ENCODE results near the gene TTLL3.

TTLL3 gene

GRCh38 chr3:9781551-9781950, 28.5 kb upstream of the TTLL3 start:
- no peak for DNase-seq

- DNase-seq: no peak
Measured at GRCh38 chr3:9781978-9782603, 28.0 kb upstream of the TTLL3 start.

- DNase-seq: no peak
Measured at GRCh38 chr3:9782770-9783169, 27.3 kb upstream of the TTLL3 start.

GRCh38 chr3:9783954-9784353, 26.1 kb upstream of the TTLL3 start:
- no peak for DNase-seq

GRCh38 chr3:9784965-9785364, 25.1 kb upstream of the TTLL3 start:
- no peak for DNase-seq

- no peak for DNase-seq
Measured at GRCh38 chr3:9785602-9786001, 24.5 kb upstream of the TTLL3 start.

DNA sequence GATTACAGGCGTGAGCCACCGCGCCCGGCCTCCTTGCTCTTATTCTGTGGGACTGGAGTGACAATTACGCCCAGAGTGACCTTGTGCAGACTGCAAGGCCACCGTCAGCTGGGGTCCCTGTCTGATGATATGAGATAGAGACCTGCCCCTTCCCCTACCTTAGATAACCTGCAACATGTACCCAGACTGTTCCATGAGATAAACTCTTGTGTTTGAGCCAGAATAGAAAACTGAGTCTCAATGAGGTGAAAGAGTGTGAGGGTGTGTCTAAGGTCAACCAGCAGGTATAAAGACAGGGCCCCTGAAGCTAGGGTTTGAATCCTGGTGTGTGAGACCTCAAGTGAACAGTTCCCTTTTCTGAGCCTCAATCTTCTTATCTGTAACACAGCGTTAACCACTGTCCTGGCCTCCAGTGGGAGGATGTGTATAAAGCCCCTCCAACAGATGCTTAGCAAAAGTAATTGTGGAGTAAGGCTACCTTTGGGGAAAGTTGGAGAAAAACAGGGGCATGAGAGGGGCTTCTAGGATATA, 23.8 kb upstream of the TTLL3 start:
- DNase-seq: no peak

- DNase-seq: no peak
Measured at GRCh38 chr3:9786825-9787669, 23.0 kb upstream of the TTLL3 start.

- DNase-seq: no peak
Measured at GRCh38 chr3:9787714-9788113, 22.3 kb upstream of the TTLL3 start.

GRCh38 chr3:9791127-9791526, 18.9 kb upstream of the TTLL3 start:
- DNase-seq: no peak

- DNase-seq: no peak
Measured at GRCh38 chr3:9791790-9792404, 18.2 kb upstream of the TTLL3 start.

GRCh38 chr3:9792405-9793160, 17.5 kb upstream of the TTLL3 start, which contains the start of the genes ARPC4 and TADA3:
ARPC4 (plus strand) TSS chr3:9793082; CDS start chr3:9793122, 40 bp downstream.
TADA3 (minus strand) TSS chr3:9792473; CDS start chr3:9791466, 1,007 bp downstream.
- DNase-seq: peak; percentile 80 to 89 (median 86)

DNA sequence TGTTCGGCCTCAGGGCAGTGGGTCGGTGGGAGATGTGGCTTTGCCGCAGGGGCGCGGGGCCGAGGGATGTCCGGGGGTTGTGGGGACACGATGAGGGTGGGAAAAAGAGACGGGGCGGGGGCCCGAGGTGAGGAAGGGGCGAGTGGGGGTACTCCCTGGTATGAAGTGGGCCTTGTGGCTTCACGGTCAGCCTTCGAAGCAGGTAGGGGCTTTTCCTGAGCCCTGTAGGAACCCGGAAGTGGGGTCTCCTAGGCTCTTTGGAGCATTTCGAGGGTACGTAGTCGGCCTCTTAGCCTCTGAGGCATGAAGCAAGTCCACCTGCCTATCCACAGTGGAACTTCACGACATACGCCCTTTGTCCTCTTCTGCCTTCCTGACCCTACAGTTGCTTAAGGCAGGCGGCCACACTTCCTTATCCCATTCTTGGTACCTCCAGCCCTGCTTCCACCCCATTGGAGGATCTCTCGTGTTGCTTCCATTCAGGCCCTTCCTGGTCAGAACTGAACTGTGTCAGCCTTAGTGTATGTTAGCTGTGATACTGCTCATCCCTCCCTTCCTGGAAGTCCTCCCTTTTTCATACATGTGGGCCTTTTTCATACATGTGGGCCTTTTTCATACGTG, 16.8 kb upstream of the TTLL3 start:
- DNase-seq: no peak

GRCh38 chr3:9794400-9794799, 15.7 kb upstream of the TTLL3 start:
- DNase-seq: no peak

GRCh38 chr3:9795207-9795606, 14.9 kb upstream of the TTLL3 start:
- DNase-seq: no peak

GRCh38 chr3:9797196-9797945, 12.7 kb upstream of the TTLL3 start:
- no peak for DNase-seq

GRCh38 chr3:9800529-9800928, 9.5 kb upstream of the TTLL3 start:
- no peak for DNase-seq

DNA sequence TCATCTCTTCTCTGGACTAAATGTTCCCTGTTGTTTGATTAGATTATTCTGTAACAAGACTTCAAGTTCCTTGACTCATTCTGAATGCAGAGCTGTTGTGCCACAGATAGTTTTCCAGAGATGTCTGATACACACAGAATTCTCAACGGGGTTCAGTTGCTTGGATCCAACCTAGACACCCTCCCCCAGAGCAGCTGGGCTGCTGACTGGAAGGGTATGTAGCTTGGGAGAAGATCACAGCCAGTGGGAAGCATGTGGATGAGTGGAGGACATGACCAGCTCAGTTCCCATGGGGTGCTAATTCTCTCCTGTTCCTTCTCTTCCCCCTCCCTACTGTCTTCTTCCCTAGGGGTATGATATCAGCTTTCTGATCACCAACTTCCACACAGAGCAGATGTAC, 6.6 kb upstream of the TTLL3 start:
- no peak for DNase-seq

DNA sequence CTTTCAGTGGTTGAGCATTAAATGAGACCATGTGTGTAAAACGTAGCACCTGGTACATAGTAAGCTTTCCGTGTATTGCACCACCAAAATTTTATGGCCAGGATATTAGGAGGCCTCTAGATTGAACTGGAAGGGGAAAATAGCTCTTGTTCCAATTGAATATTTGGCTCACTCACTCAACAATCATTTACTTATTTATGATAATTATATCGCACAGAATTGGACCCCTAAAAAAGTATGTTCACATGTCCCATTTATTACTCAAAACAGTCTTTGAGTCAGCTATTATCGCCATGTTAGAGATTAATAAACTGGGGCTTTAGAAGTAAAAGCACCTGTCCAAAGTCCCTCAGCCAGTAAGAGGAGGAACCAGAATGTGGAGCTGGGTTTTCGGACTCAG, 5.1 kb upstream of the TTLL3 start:
- DNase-seq: no peak

DNA sequence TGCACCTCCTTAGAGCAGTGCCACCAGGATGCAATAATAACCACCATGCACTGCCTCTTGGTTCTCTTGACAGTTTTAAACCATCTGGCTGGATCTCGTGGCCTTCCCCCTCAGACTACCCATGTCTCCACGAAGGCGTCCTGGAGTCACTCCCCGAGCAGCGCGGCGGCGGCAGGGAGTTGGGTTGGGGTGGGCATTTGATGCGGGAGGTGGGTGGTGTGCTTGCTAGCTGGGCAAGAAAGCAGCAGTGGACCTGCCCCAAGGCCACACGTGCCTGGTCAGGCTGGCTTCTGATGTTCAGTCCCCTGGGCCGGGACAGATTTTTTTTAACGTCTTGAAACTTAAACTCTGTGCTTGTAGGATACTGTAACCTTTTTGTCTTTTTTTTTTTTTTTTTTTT, 3.9 kb upstream of the TTLL3 start:
- DNase-seq: no peak

Data from activated CD4-positive, CD25-positive, alpha-beta regulatory T cell (primary cell).